ENCODE results near the gene NDUFB4.
"Not testable (repeated sequence)": the region's sequence is repeated elsewhere in the genome, so short reads cannot be mapped to it uniquely, and the experiment has no call there.

NDUFB4 gene

DNA sequence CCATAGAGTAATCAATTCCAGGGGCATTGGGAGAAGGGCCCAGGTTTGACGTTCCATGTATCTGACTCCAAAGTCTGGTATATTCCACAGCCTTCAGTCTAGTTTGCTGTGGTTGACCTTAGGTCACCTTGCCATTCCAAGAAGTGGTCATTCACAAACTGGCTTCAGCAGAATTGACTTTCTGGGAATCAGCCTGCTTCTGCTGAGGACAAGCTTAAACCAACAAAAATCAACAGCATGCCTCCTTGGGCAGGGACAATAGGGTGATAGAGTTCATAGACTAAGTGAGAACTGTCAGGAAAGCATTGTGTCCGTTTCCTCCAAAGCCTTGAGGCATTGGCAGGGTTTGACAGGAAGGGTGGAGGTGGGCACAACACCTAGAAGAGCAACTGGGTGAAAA, 24.1 kb upstream of the NDUFB4 start:
- no peak for FAIRE-seq

DNA sequence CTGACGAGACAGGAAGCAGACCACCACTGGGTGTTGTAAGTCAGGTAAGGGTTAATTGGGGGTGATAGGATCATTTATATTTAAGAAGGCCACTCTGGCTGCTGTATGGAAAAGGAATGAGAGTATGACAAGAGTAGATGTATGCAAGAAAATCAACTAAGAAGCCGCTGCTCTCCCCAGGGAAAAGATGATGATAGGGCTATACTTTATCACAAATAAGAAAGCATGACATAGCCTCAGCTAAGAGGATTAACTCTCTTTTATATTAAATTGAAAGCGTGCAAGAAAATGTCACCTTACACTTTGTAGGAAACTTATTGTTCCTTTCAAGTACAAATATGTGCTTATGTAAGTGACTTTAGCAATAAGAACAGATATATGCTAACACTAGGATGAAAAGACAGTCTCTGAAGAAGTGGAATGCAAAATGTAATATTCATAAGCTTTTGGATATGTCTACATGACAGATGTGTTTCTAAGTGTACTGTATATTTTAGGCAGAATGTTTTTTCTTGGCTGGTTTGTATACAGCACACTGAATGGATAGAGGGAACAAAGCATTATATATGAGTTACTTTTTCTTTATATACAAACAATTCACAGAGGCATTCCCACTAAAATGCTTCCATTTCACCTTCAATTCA, 8.7 kb upstream of the NDUFB4 start:
- FAIRE-seq, result no peak

DNA sequence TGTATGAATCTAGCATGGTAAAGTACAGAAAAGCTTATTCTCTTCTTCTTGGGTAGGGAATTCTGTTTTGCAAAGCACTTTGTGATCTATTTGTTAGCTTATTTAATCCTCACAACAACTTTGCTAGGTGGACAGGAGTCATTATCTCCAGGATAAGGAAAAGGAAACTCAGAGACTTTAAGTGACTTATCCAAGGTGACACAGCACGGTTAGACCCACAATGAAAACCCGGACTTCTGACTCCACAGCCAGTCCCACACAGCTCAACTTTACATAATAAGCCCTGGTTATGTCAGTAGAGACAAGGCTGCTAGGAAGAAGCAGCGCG, 384 bp upstream of the NDUFB4 start:
- no peak for FAIRE-seq

DNA sequence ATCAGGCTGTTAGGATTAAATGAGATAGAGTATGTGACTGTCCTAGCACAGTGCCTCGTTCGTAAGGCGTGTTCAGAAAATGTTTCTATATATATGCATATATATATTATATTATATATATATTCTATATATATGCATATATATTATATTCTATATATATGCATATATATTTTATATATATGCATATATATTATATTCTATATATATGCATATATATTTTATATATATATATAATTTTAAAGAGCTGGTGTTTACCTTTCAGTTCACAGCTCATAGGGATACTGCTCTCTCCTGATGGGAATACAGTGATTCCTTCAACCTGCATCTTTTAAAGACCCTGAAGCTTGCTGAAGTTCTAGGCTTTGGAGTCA, 702 bp downstream of the NDUFB4 start:
- FAIRE-seq, result no peak

DNA sequence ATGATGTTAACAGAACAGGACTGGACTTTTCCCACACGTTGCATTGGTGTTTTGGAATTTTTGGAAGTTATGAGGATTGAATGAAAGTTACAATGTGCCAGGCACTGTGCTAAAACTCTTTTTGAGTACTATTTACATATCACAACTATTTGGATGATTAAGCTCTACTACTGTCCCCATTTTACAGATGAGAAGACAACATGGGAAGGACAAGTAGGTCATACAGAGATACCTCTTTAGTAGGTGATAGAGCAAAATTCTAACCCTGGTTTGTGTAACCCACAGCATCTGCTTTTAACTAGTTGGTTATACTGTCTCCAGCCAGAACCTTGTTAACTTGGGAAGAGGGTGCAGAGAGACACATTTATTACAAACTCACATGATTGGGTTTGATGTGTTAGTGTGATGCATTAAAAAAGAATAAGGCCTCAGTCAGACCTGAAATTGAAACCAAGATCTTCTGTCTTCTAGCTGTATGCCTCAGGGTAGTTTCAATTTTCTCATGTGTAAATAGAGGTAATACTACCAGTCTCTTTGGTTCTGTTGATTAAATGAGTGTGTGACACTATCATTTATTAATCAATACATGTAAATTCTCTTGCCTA, 1.4 kb downstream of the NDUFB4 start:
- FAIRE-seq, result no peak

DNA sequence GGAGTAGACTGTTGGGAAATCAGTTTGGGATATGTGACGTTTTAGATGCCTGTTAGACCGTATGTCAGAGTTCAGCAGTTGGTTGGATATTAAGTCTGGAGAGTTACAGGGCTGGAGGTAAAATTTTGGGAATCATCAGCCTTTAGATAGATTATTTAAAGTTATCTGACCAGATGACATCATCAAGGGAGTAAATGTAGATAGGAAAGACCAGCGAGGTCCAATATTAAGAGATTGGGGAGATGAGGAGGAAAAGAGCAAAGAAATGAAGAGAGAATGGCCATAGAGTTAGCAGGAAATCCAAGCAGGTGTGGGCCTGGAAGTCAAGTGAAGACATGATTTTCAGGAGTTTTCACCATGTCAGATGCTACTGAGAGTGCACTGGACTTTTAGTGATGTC, 3.1 kb downstream of the NDUFB4 start:
- no peak for FAIRE-seq

DNA sequence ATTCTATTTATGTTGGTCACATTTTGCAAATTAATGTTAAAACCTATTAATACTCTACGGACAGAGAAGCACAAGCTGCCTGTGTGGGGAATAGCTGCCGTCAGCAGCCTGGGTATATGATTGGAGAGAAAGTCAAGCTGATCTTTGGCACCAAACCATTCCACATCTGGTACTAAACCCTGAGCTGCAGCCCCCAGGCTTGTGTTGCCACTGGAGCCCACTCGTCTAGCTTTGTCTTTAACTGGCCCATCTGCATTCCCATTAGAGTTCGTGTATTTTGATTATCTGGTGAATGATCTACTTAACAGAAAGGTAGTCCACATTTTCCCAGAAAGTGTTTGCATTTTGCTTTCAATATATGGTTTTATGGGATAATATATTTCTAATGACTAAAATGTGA, 5.4 kb downstream of the NDUFB4 start:
- FAIRE-seq, result no peak

DNA sequence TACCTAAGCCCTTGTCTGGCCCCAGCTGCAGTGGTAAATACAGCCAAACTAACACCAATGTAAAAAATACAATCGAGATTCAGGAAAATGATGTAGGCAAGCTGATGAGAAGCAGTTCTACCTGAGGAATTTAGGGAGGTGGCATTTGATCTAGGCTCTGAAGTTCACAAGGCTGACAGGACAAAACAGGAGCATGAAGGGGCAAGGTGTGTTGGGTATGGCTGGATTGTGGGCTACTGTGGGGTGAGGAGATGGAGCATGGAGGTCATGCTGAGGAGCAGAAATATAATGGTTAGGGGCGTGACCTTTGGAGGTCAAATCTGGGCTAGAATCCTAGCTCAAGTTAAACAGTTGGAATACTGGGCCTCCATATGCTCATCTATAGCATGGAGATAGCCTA, 6.5 kb downstream of the NDUFB4 start:
- FAIRE-seq, result no peak

DNA sequence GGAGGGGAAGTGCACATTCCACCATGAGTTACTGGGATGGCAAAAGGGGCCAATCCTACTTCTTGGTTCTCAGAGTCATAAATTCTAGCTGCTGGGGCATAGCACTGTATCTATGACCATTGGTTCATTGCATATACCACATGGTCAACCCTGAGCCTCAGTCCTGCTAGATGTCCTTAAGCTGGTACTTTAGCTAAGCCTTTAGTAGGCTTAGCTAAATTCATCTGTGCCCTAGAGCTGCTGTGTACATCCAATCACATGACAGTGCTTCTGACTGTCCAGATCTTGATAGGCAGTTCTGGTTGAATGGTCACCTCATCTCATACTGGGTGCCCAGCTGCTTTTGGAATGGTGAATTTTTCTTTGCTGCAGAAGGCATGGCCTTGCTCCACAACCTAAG, 8.2 kb downstream of the NDUFB4 start:
- FAIRE-seq, result no peak

DNA sequence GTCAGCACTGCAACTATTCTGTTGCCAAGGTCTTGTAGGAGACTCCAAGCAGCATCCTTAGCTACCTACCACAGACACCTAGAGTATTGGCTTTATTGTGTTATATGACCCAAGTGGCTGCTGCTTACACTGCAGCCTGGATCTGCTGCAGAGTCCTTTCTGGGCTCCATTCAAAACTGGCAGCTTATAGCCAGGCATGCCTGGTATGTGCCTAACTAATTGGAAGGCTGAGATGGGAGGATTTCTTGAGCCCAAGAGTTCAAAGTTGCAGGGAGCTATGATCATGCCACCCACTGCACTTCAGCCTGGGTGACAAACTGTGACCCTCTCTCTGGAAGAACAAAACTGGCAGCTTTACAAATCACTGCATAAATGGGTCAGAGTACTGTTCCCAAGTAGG, 8.6 kb downstream of the NDUFB4 start:
- FAIRE-seq, result no peak

DNA sequence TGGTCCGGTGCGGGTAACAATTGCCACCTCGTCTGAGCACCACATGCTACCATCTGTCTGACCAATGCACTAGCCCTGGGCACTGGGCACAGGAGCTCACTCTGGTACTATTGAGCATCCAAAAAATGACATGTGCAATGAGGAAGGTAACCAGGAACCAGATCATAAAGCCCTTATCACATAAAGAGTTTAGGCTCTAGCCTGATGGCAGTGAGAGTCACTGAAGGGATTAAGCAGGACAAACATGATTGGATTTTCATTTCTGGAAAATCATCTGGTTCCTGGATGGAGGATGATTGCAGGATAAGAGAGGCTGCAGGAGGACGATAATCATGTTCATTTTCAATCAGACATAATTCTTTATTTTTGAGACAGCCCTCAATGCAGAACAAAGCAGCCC, 12.4 kb downstream of the NDUFB4 start:
- FAIRE-seq, result no peak

DNA sequence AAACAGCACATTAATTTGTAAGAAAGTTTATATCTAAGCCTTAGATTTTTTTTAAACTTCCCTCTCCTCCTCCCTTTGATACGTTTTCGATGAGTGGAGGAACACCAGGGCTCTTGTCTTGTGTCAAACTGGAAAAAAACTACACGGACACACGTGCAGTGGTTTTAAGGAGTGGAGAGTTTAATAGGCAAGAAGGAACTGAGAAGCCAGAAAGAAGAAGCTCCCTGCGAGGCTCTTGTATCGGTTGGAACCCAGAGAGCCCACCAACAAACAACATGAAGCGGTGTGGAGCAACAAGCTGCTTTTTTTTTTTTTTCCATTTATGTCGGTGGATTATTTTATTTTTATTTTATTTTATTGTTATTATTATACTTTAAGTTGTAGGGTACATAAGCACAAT, 18.6 kb downstream of the NDUFB4 start:
- FAIRE-seq, result no peak

DNA sequence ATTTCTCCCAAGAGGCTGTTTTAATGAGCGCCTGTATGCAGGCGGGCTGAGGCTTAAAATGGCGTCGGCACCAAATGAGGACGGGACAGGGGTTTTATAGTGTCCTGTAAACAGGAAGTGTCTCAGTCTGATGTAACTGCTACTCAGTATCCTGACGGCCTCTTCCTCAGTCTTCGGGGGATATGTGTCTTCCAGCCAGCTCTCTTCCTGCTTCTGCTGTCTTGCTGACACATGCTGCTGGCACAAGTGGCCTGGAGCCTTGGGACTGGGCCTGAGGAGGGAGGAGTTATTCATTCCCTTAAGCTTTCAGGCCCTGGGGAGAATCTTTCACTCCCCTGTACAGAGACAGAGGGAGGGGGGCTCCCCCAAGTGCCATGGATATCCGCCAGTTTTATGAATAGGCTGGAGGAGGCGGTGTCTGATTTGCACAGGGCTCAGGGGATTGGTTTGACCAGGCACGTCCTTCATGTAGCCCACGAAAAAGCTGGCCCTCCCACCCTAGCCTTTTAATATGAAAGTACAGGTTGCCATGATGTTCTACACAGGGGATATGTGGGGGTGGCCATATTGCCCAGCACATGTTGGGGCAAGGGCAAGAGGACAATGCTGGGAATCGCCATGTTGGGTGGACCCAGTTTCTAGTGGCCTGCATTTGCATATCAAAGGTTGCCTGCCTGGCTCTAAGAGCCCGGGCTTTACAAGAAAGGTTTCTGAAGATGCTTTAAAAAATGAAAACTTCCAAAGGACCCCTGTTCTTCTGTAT, 19.9 kb downstream of the NDUFB4 start:
- no peak for FAIRE-seq

DNA sequence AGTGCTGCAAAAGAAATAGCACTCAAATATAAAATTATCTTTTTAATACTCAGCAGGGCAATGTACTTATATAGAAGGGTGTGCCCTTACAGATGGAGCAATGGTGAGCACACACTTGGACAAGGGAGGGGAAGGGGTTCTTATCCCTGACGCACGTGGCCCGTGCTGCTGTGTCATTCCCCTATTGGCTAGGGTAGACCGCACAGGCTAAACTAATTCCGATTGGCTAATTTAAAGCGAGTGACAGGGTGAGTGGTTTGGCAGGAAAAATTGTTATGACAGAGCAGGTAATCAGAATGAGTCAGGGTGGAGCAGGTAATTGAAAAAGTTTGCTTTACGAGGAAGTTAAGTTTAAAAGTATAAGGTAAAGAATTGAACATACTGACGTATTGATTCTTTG, 20.6 kb downstream of the NDUFB4 start:
- not testable (repeated sequence) for FAIRE-seq

DNA sequence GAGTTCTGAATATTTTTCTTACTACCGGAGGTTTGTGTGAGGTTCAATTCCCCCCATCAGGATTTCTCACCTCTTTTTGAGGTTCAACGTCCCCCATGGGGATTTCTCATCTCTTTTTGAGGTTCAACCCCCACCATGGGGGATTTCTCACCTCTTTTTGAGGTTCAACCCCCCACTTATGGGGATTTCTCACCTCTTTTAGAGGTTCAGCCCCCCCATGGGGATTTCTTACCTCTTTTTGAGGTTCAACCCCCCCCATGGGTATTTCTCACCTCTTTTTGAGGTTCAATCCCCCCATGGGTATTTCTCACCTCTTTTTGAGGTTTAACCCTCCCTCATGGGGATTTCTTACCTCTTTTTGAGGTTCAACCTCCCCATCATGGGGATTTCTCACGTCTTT, 26.3 kb downstream of the NDUFB4 start:
- FAIRE-seq, result no peak

DNA sequence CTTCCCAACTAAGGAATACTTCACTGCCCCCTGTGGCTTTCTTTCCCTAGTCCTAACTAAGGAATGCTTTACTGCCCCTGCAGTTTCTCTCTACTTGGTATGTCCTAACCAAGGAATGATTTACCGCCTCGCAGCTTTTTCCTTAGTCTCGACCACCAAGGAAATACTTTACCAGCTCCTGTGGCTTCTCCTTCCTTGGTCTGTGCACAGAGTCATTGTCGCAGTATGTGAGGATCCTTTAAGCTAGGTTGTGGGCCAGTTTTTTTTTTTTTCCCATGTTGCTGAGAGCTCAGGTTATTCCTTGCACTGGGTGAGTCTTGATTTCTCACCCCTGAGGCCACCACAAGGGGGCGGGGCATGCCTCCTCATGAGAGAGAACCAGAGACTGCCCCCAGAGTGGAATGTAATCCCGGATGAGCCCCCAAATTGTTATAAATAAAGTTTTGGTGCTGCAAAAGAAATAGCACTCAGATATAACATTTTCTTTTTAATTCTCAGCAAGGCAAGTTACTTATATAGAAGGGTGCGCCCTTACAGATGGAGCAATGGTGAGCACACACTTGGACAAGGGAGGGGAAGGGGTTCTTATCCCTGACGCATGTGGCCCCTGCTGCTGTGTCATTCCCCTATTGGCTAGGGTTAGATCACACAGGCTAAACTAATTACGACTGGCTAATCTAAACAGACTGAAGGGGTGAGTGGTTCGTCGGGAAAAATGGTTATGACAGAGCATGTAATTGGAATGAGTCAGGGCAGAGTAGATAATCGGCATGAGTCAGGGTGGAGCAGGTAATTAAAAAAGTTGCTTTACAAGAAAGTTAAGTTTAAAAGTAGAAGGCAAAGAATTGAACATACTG, 27.0 kb downstream of the NDUFB4 start:
- no peak for FAIRE-seq

DNA sequence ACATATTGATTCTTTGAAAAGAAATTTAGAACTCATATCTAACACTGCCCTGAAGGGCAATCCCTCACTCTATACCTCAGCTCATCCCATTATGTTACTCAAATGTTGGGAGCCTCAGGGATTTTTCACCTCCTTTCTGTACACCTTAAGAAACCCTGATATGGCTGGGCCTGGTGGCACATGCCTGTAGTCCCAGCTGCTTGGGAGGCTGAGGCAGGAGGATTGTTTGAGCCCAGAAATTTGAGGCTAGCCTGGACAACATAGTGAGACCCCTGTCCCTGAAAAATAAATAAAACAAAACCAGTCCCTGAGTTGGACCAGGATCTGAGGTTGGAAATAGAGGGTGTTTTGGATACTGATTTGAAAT, 27.6 kb downstream of the NDUFB4 start:
- FAIRE-seq, result no peak

DNA sequence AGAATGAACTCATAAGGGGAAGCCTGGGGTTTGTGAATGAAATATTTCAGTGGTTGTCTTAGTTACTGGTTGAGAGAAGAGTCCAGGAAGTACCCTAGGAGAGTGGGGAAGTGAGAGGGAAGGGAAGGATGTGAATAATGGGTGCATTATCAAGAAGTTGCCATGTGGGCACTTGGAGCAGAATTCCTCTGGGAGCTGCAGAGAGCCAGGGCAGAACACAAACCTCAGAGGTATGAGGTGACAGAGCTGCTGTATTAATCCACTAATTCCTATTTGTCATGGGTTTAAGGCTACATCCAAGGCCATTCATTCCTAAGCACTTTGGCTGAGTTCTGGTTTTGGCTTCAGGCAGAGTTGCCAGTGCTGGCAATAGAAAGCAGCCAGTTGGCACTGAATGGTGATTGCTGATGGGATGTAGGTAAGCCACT, 29.0 kb downstream of the NDUFB4 start:
- no peak for FAIRE-seq

DNA sequence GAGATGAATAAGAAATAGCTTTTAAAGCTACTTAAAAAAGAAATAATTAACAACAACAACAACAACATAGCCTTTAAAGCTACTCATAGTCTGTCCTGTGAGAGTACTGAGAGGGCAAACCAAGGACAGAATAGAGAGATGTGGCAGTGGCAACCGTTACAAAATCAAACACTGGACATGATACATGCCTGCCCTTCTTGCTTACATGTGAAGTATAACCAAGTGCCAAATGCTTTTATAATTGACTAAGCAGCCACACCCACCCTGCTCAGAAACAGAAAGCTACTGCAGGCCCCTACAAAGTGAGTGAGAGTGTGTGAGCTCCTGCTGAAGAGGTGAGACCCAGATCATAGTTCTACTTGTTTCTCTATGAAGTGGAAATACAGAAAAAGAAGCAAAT, 38.4 kb downstream of the NDUFB4 start:
- no peak for FAIRE-seq

DNA sequence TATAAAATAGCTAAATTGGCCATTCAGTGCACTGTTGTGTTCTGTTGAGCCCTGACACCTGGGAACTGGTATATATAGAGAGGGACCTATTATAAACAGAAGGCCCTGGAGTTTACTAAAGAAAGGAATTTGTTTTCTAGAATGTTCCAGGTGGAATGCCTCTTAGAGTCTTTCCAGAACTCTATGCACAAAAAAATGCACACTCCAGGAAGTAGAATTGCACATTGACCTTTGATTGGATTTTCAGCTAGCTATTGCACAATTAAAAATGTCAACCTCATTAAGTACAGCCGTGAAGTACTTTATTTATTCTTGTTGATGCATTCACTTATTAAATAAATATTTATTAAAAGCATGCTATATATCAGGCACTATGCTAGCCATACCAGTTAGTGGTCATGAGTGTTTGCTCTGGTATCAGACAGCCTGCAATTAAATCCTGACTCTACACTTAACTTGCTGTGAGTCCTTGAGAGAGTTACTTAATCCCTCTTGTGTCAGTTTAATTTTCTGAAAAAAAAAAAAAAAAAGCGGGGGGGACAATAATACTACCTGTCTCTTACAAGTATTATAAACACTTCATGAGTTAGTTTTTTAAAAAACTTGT, 40.8 kb downstream of the NDUFB4 start:
- no peak for FAIRE-seq

DNA sequence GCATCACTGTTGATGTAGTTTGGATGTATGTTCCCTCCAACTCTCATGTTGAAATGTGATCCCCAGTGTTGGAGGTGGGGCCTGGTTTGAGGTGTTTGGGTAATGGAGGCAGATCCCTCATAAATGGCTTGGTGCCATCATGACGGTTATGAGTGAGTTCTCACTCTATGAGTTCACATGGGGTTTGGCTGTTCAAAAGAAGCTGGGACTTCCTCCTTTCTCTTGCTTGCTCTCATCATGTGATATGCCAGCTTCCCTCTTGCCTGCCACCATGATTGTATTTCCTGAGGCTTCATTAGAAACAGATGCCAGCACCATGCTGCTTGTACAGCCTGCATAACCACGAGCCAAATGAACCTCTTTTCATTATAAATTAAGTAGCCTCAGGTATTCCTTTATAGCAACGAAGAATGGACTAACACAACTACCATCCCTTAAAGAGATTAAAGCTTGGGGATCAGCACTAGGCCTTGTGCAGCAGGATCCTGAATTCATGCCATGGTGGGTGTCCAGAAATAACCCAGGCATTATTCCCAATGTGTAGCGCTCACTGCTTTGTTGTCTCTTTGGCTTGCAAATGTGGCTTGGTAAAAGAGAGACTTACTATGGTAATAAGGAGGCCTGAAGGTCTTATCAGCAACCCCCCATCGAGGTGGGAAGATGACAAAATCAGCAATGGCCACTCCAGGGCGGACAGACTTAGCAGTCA, 41.9 kb downstream of the NDUFB4 start:
- FAIRE-seq, result no peak

DNA sequence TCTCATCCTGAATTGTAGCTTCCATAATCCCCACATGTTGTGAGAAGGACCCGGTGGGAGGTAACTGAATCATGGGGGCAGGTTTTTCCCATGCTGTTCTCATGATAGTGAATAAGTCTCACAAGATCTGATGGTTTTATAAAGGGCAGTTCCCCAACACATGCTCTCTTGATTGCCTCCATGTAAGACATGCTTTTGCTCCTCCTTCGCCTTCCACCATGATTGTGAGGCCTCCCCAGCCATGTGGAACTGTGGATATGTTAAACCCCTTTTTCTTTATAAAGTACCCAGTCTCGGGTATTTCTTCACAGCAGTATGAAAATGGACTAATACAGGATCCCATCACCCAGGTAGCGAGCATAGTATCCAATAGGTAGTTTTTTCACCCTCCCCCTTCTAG, 42.7 kb downstream of the NDUFB4 start:
- not testable (repeated sequence) for FAIRE-seq

DNA sequence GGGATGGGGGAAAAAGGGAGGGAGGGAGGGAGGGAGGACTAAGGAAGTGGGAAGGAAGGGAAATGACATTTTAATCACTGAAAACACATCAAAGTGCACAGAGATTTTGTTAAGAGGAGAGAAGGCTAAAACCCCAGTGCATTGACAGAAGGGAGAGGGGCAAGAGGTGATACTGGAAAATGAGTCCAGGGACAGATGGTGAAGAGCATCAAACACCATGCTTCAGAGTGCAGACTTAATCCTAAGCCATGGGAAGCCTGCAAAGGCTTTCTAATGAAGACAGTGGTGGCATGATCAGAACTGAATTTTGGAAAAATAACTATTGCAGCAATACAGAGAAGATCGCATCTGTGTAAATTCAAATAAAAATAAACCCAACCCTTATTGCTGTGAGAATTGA, 44.1 kb downstream of the NDUFB4 start:
- FAIRE-seq, result no peak
